Ramos (cell line): ENCODE measurements around the gene FOXE3.

Source experiments
- in situ Hi-C: fragments of 300-500 bp; cut with MboI; formaldehyde crosslinking; loops from one replicate; pipeline ENCODE4 v1.14.3; 2022; ENCODE audit warnings: low sequenced_read_pairs; ENCODE audit not compliant: unreplicated experiment

Gene FOXE3

GRCh38 chr1:47415728-47416318 lies at the start of gene FOXE3:
Gene FOXE3, plus strand, starts transcription at chr1:47416285. Its CDS starts 31 bp downstream, at chr1:47416316.
- in situ Hi-C loops: no loop called here

- in situ Hi-C loops: no loop called here
Measured at GRCh38 chr1:47367651-47368050, 48.4 kb upstream of the FOXE3 start.

- in situ Hi-C loops: no loop called here
Measured at GRCh38 chr1:47371016-47371517, 45.0 kb upstream of the FOXE3 start.

GRCh38 chr1:47374501-47374900 lies 41.6 kb upstream of the FOXE3 start:
- in situ Hi-C loops: no loop called here

GRCh38 chr1:47378147-47378546 lies 37.9 kb upstream of the FOXE3 start:
- in situ Hi-C loops: no loop called here

GRCh38 chr1:47380699-47381098 lies 35.4 kb upstream of the FOXE3 start:
- in situ Hi-C loops: no loop called here

- in situ Hi-C loops: no loop called here
Measured at GRCh38 chr1:47382399-47382983, 33.6 kb upstream of the FOXE3 start.

- in situ Hi-C loops: no loop called here
Measured at GRCh38 chr1:47384083-47384482, 32.0 kb upstream of the FOXE3 start.

- in situ Hi-C loops: loop anchor here (5.0 kb wide), 1 partner anchor 327 kb away; no protein-coding TSS in a partner anchor
Measured at GRCh38 chr1:47385020-47385419, 31.1 kb upstream of the FOXE3 start.

GRCh38 chr1:47386268-47386667 lies 29.8 kb upstream of the FOXE3 start:
- in situ Hi-C loops: loop anchor here (5.0 kb wide), 1 partner anchor 326 kb away; no protein-coding TSS in a partner anchor

GRCh38 chr1:47388030-47388890 lies 27.8 kb upstream of the FOXE3 start:
- in situ Hi-C loops: loop anchor here (5.0 kb wide), 1 partner anchor 324 kb away; no protein-coding TSS in a partner anchor

- in situ Hi-C loops: loop anchor here (5.0 kb wide), 1 partner anchor 323 kb away; no protein-coding TSS in a partner anchor
Measured at GRCh38 chr1:47388891-47389238, 27.2 kb upstream of the FOXE3 start.

- in situ Hi-C loops: loop anchor here (5.0 kb wide), 1 partner anchor 323 kb away; no protein-coding TSS in a partner anchor
Measured at GRCh38 chr1:47389731-47390130, 26.4 kb upstream of the FOXE3 start.

GRCh38 chr1:47390843-47391242 lies 25.2 kb upstream of the FOXE3 start:
- in situ Hi-C loops: no loop called here

GRCh38 chr1:47393141-47393540 lies 22.9 kb upstream of the FOXE3 start:
- in situ Hi-C loops: no loop called here

GRCh38 chr1:47395433-47395832 lies 20.7 kb upstream of the FOXE3 start:
- in situ Hi-C loops: no loop called here

GRCh38 chr1:47396671-47397196 lies 19.4 kb upstream of the FOXE3 start:
- in situ Hi-C loops: no loop called here

GRCh38 chr1:47399138-47399845 lies 16.8 kb upstream of the FOXE3 start:
- in situ Hi-C loops: no loop called here

- in situ Hi-C loops: no loop called here
Measured at GRCh38 chr1:47399846-47400155, 16.3 kb upstream of the FOXE3 start.

GRCh38 chr1:47401761-47402160 lies 14.3 kb upstream of the FOXE3 start:
- in situ Hi-C loops: no loop called here
